RKO (cell line): ENCODE measurements around the gene LY6G6F.

Experiments
- DNase-seq: peaks from one replicate; pipeline ENCODE4 v3.0.0-alpha.2; 2016; ENCODE audit warnings: low spot score

LY6G6F gene

DNA sequence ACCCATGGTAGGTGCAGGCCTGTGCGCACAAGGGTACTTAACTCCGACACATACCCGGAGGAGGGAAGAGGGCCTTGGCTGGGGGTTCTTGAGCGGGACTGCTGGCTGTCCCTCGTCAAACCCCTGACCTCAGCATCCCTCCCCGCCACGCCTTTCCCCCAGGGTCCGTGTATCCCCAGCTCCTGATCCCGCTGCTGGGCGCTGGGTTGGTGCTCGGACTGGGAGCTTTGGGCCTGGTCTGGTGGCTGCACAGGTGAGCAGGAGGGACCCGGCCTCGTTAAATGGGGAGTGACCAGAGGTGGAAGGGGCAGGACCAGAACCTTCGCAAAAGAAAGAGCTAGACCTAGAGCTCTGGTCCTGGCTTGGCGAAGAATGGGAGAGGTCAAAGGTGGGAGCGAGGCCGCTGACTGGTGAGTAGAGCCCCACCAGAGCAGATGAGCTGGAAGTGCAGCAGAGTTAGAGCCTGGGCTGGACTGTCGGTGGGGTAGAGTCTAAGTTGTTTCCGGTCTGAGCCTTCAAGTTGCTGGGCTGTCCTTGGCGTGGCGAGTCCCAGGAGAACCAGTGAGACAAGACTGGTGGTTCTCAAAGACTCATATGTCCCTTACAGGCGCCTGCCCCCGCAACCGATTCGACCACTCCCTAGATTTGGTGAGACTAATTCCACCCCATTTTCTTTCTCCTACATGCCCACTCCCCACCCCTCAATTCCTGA lies 17.5 kb downstream of the LY6G6F start:
- no peak for DNase-seq

DNA sequence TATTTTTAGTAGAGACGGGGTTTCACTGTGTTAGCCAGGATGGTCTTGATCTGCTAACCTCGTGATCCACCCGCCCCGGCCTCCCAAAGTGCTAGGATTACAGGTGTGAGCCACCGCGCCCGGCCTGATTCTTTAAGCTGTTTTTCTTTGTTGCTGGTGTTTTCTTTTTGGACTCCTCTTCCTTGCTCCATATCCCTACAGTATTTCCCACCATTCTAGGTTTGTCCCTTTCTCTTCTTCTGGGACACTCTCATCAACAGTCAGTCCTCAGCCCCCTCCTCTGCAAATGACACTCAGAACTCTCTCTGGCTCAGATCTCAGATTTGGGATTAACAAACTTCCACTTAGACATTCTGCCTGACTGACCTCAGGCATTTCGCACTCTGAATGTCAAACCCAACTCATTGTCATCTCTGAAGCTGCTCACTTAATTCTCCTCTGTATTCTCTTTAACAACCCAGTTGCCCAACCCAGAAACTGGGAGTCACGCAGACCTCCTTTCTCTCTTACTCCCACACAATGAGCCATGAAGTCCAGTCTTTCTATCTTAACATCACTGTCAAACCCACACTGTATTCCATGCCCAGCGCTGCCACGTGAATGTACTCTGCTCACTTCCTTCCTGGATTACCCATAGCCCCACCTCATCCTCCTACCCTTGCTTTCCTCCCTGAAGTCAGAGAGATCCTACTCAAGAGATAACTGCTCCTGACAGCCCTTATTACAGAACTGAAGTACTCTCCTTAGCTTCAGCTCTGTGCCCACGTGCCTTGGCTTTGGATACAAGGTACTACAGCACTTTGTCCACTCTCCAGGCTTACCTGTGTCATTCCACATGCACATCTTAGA lies 19.1 kb downstream of the LY6G6F start:
- DNase-seq: no peak

DNA sequence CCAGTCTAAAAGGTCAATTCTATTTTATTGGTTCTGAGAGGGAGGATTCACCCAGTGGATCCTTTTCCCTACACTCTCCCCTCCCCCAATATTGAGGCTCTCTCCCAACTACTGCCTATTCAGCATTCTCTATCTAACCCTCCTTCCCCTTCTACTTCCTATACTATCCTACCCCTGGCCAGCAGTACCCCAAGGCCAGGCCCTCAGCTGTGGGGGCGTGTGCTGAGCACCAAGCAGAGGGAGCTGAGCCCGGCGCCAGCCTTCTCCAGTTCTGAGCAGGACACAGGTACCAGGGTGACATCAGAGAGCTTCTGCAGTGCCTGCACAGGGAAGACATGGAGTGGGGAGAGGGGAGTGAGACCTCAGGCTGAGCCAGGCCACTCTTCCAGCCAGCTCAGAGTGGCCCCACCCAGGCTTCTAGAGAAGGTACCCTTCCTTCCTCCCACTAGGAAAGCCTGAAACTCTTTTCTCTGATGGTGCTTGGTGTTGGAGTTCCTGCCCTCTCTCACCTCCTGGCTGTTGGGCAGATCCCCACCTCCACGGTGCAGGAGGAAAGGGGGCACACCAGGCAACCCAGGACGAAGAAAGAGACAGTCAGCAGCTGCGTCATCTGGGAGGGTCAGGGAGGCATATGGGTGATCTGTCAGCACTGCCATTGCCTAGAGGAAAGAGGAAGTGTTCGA lies 20.5 kb downstream of the LY6G6F start:
- no peak for DNase-seq

DNA sequence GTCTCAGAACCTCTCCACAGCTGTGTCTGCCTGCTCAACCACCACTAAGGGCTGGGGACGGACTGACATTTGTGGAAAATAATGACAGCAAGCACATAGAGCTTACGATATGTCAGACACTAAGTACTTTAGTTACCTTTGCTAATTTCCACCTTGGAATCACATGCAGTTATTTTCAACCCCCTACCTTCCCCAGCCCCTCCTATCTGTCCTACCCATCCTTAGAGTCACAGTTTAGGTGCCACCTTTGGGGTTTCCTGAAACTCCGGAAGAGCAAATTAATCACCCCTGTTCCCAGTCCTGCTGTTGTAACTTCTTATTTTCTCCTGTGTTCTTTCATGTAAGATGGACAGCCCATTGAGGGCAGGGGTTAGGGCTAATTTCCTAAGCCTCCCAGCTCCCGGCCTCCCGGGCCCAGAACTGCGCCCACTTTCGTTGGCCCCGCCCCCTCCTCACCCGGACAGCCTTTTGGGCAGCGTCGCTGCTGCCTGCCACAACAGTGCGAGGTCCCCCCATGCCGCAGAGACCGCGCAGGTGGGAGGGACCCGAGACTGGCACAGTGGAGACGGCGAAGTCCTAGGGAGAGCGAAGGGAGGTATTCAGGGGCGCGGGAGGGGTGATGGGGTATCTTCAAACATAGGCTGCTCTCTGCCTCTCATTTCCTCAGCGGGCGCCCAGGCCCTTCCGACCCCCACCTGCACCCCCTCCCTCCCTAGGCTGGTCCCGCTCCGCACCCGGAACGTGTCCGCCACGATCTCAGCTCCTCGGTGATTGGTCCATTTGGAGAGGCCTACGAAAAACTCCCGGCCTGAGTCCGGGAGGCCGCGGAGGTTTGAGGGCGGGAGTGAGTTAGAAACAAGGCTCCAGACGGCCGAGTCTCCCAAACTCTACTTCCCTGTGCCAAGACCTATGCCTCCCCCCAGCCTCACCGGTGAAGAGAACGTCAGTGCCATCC lies 21.3 kb downstream of the LY6G6F start:
- no peak for DNase-seq

- DNase-seq: no peak
Observed at GRCh38 chr6:31728767-31729514, 22.3 kb downstream of the LY6G6F start, which contains the start of gene DDAH2. TSS of gene DDAH2 (minus strand) at chr6:31729299. CDS start at chr6:31729161, 138 bp downstream.

- peak; percentile 89 for DNase-seq
Observed at GRCh38 chr6:31729515-31729978, 22.9 kb downstream of the LY6G6F start.

DNA sequence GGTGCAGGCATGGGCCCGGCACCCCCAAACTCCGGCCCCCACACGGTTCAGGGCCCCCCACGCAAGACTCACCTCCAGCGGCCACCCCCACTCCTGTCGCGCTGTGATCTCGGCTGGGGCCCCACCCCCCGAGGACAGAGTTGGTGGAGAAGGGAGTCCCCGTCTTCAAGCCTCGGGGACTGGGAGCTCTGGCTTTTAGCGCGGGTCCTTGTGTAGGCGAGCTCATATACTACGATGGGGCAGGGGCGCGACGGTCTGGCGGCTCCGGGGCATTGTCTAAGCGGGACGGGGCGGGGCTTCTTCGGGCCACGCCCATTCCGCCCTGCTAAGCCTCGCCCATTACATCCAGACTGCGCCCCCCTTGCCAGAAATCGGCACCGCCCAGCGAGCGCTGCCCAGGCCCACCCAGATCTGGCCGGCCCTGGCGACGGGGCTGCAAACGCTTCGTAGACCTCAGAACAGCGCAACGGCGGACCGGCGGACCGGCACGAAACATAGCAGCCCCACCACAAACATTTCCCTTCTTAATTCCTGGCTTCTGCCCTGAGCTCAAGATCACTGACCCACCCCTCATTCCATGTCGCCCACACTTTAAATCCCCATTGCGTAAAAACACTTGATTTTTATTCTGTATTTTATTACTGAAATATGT lies 23.4 kb downstream of the LY6G6F start:
- peak; percentile 90 for DNase-seq

DNA sequence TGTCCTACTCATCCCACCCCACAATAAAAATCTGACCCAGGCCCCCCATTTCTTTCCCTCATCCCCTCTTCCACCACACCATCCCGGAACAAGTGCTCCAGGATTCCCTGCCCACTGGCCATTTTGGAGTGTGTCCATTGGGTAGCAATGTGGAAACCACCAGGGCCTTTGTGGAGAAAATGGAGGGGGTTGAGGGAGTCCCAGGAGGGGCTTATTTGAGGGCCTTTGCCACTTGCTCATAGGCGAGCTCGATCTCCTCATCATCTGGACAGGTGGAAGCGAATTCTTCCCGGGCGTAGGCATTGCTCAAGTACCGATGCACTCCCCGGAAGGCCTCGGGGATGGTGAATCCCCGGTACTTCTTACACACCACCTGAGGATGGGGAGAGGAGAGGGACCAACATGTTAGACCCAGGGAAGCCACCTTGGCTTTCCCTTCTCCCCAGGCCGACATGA lies 24.0 kb downstream of the LY6G6F start:
- DNase-seq: no peak

DNA sequence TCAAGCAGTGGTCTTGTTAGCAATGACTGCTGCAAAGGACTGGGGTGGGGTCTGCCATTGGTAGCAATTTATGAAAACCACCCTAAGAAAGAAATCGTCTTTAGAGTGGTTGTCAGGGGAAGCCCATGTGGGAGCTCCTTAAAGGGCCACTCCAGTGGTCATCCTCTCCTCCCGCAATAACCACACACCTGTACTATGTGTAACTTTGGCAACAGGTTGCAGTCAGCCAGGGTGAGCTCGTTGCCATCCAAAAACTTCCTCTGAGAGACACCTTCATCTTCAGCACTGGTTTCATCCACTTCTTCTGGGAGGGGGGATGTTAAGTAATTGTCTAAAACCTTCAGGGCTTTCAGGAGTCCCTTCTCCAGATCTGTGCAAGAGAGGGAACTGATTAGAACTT lies 25.4 kb downstream of the LY6G6F start:
- DNase-seq: no peak

- DNase-seq: no peak
Observed at GRCh38 chr6:31733734-31734133, 27.1 kb downstream of the LY6G6F start.

DNA sequence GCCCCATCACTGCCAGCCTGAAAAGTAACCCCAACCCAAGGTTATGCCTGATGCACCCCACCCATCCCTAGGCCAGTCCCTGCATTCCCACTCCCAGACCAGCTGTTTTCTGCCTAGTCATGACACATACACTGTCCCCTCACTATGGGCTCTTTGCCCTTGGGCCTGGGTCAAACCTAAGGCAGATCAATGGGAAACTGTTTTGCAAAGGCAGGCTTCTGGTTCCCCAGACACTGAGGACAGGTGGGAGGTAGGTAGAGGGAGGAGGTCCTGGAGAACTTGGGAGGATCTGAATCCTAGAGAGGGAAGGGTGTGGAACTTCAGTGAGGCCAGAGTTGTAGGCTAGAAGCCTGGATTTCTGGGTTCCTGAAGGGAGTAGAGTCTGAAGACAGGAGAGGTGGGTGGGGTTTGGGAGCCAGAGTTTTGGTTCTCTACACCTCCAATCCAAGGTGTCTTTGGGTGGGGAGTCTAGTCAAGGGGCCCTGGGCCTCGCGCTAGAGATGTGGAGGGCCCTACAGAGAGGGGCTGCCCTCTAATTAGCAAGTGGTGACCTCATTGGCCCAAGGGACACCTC lies 27.7 kb downstream of the LY6G6F start:
- no peak for DNase-seq

DNA sequence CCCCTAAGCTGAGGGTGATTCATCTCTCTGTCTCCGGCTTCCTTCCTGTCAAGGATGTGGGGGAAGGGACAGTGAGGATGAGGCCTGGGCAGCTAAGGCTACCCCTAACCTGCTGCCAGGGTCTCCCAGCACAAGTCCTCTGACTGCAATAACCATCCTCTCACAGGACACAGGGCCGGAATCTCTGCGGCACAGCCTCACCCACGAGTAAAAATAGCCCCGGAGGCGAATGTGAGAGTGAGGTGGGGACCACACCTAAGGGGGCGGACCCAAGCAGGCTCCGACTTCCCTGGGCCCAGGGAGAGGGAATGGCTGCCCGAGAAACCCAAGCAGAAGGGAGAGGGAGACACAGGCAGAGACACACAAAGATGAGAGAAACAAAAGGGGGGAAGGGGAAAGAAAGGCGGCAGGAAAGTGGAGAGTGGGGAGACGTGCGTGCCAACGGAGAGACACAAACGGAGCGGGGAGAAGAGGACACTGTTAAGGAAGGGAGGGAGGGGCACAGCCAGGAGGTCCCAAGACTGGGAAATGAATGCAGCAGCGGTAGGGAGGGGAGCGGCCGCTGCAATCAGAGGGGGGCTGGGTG lies 28.2 kb downstream of the LY6G6F start:
- peak; percentile 91 for DNase-seq

GRCh38 chr6:31736021-31736767 lies 29.5 kb downstream of the LY6G6F start, which contains the start of gene CLIC1:
TSS of gene CLIC1 (minus strand) at chr6:31736530. CDS start at chr6:31736300, 230 bp downstream.
- peak; percentile 89 for DNase-seq

DNA sequence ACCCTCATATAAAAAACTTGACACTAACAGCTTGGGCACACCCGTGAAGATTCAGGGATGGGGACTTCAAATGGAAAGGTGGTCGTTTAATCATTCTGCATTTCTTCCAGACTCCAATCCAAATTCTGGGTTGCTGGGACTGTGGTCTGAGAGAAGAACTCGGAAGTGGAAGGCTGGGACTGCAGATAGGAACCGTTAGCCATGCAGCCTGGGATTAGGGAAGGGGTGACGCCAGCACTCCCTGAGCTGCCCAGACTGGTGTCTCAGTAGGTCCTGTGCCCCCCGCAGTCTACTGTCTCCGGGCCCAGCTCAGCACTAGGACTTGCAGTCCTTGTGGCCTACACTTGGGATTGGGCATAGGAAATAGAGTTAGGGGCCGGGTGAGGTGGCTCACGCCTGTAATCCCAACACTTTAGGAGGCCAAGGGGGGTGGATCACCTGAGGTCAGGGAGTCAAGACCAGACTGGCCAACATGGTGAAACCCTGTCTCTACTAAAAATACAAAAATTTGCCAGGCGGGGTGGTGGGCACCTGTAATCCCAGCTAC lies 30.2 kb downstream of the LY6G6F start:
- DNase-seq: no peak

DNA sequence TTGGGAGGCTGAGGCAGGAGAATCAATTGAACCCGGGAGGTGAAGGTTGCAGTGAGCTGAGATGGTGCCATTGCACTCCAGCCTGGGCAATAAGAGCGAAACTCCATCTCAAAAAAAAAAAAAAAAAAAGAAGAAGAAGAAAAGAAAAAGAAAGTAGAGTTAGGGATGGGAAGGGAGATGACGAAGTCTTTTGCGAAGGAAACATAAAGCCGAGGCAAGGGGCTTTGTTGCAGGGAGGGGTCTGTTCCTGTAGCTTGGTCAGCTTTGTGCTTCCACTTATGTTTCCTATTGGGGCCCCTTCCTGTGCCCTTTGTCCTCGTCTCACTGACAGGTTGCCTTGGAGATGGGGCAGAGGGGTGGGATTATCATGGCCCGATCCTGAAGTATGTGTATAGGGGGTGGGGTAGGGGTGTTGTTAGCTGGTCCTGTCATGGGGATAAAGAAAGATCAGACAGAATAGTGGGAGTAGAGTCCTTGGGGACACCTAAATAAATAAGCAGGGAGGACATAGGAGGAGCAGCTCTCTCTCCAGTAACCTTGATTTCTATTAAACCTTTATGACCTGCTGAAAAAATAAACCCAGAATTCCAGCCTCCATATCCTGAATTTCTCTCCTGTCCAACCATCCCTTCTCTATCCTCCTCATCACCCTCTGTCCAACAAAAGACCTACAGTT lies 30.8 kb downstream of the LY6G6F start:
- DNase-seq: no peak

DNA sequence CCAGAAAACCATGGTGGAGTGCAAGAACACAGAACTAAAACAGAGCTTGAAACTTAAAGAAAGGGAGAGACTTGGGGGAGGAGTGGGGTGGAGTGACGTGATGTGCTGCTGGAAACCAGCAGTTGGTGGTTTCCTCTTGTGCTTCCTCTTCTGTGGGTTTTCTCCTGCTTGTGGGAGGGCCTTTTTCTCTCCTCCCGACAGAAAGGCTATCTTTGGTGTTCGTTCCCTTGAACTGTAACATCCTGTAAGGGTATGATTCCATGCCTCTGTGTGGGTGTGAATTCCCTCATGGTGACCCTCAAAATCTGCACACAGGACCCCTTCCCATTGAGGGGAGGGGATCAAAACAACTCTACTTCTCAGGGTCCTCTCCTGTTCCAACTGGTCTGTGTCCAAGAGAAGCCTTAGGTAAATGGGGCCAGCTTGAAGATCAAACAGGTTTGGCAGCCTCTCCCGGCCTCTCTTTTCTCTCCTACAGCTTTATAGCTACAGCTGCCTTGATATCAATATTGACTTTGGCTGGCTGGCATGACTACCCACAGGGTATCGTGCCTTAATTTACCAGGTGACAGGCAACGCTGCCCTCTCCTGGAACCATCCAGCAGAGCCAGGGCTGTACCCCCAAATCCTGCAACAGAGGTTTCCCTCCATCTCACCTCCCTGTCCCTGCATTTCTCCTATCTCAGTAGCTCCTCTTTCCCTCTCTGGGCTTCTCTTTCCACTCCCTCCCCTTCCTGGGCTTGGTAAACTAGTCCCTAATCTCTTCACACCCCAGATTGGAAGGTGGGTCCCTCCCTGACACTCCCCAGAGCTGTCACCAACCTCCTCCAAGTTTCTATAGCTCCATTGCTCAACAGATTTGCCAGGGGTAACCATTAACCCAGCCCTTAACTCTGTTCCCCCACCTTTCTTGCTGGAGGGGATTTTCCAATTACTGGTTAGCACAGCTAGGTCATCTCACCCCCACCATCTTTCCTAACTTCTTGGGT lies 31.6 kb downstream of the LY6G6F start:
- DNase-seq: peak; percentile 68
